ENCODE measurements around the gene ZFP91. TPM values are rescaled to one million over a fixed set of nuclear protein-coding genes. Genes with fewer than 3 reads are reported as not detected.

Gene ZFP91
- total and polyA plus RNA-seq, 2 donors (not counting 3 experiments of a cell fraction or from before 2014, with no cell fraction given) = 20.2 to 52.0 TPM

DNA sequence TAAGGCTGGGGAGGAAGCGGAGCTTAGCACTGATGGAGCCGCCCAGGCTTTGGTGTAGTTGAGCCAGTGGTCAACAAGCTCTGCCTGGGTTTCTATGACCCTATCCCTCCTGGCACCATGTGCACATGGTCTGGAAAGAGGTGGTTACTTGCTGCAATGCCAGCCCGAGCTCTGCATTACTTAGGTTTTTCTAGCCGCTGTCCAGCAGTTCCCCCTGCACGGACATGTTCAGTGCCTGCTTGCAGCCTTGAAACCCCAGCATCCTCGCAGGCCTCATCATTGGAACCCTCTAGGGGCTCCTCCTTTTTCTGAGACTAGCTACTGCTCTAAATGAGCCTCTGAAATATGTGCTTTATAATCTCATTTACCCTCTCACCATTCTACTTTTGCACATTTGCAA, 60.2 kb downstream of the ZFP91 start:
- Histone ChIP-seq H2AFZ (ENCODE audit: low read depth, low read length) (no peak overlapping the region), H3K36me3 (ENCODE audit: control insufficient read depth in 2 of 2, extremely low read depth in 1 of 2, insufficient read depth in 2 of 2, low read length in 2 of 2) (no peaks in the 10 kb centered on the region), H3K4me3 (replicated peaks in 1 of 3; ENCODE audit: insufficient read depth in 1 of 3, low read depth in 1 of 3, low read length in 3 of 3) (no peak overlapping the region), H3K79me2 (ENCODE audit: control insufficient read depth, insufficient read depth, low read length) (no peaks in the 10 kb centered on the region), H3K27me3 (ENCODE audit: control insufficient read depth in 2 of 2, insufficient read depth in 2 of 2, low read length in 2 of 2) (peaks cover 4 to 18% of the 10 kb centered on the region in 2 experiments), H4K20me1 (replicated peaks; ENCODE audit: control insufficient read depth, extremely low read depth, insufficient read depth, low read length) (no peaks in the 10 kb centered on the region), H3K4me2 (ENCODE audit: insufficient read depth, low read length) (no peak overlapping the region), H3K9me3 (replicated peaks; ENCODE audit: control insufficient read depth, insufficient read depth, low read length) (no peaks in the 10 kb centered on the region), H3K9ac (replicated peaks; ENCODE audit: extremely low read depth, insufficient read depth, low read length) (no peak overlapping the region), H3K9me1 (replicated peaks; ENCODE audit: control insufficient read depth, extremely low read depth, insufficient read depth, low read length) (no peaks in the 10 kb centered on the region), H3K27ac (ENCODE audit: insufficient read depth, low read depth, low read length) (no peak overlapping the region), H3K4me1 (ENCODE audit: control insufficient read depth, extremely low read depth, insufficient read depth, low read length) (no peaks in the 10 kb centered on the region)
- CTCF ChIA-PET = interaction anchor here (1.0 to 2.1 kb wide), 4 partner anchors 9 to 149 kb away, joined by 3 to 11 read pairs (median 3); no protein-coding TSS in a partner anchor
- intact Hi-C loops (cut with micrococcal nuclease) (no loop called here), dilution Hi-C loops (cut with MboI; ENCODE audit: extremely low pct_ligation_motif_present, low sequenced_read_pairs) (no loop called here)
- TF ChIP-seq, protein P1, sequence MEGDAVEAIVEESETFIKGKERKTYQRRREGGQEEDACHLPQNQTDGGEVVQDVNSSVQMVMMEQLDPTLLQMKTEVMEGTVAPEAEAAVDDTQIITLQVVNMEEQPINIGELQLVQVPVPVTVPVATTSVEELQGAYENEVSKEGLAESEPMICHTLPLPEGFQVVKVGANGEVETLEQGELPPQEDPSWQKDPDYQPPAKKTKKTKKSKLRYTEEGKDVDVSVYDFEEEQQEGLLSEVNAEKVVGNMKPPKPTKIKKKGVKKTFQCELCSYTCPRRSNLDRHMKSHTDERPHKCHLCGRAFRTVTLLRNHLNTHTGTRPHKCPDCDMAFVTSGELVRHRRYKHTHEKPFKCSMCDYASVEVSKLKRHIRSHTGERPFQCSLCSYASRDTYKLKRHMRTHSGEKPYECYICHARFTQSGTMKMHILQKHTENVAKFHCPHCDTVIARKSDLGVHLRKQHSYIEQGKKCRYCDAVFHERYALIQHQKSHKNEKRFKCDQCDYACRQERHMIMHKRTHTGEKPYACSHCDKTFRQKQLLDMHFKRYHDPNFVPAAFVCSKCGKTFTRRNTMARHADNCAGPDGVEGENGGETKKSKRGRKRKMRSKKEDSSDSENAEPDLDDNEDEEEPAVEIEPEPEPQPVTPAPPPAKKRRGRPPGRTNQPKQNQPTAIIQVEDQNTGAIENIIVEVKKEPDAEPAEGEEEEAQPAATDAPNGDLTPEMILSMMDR (IDR thresholded peaks at IDR 0.05; ENCODE audit: extremely low read depth in 1 of 2, insufficient read depth in 1 of 2, low read depth in 1 of 2, low read length in 2 of 2) = no peak
- TF ChIP-seq EZH2 (IDR thresholded peaks at IDR 0.05; ENCODE audit: borderline replicate concordance, low read depth, low read length, severe bottlenecking) (no peak), MYC (IDR thresholded peaks at IDR 0.05; ENCODE audit: low read depth, low read length) (no peak)
- TF ChIP-seq, protein P2, sequence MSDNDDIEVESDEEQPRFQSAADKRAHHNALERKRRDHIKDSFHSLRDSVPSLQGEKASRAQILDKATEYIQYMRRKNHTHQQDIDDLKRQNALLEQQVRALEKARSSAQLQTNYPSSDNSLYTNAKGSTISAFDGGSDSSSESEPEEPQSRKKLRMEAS (IDR thresholded peaks at IDR 0.05; ENCODE audit: insufficient read depth, insufficient read length) = no peak
- DNase-seq (ENCODE audit: low read depth, low spot score) (no peak), FAIRE-seq (no peak)
- no TSS peak for BruUV-seq (replicated peaks)
- POLR2A ChIA-PET = no interaction called here

DNA sequence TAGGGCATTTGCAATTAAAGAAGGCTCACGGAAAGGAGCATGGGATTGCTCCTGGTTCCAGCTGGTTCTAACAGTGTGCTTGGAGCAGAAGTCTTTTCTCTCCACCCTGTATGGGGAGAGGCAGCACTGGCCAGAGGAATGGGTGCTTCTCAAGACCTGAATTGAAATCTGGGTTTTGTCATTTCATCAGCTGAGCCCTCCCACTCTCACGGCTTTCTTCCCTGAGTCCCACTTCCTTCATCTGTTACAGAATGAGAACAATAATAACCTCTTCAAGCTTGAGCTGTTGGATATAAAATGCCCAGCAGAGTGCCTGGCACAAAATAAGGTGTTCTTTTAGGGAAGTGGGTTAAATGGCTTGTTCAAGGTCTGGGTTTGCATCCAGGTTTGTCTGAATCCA, 60.8 kb downstream of the ZFP91 start:
- ChIA-PET CTCF (interaction anchor here (1.0 to 2.1 kb wide), 5 partner anchors 10 to 496 kb away, joined by 3 to 11 read pairs (median 3); no protein-coding TSS in a partner anchor), POLR2A (no interaction called here)
- no peaks in the 10 kb centered on the region for H3K9me1 ChIP-seq (replicated peaks; ENCODE audit: control insufficient read depth, extremely low read depth, insufficient read depth, low read length)
- FAIRE-seq (no peak), DNase-seq (ENCODE audit: low read depth, low spot score) (no peak)
- dilution Hi-C loops (cut with MboI; ENCODE audit: extremely low pct_ligation_motif_present, low sequenced_read_pairs) = no loop called here
- H3K79me2 ChIP-seq (ENCODE audit: control insufficient read depth, insufficient read depth, low read length) = no peaks in the 10 kb centered on the region
- H3K9ac ChIP-seq (replicated peaks; ENCODE audit: extremely low read depth, insufficient read depth, low read length) = no peak overlapping the region
- BruUV-seq (replicated peaks) = no TSS peak
- no peak overlapping the region for H3K4me2 ChIP-seq (ENCODE audit: insufficient read depth, low read length)
- H3K36me3 ChIP-seq (ENCODE audit: control insufficient read depth in 2 of 2, extremely low read depth in 1 of 2, insufficient read depth in 2 of 2, low read length in 2 of 2) = no peaks in the 10 kb centered on the region
- intact Hi-C loops (cut with micrococcal nuclease) = no loop called here
- H3K4me3 ChIP-seq (replicated peaks in 1 of 3; ENCODE audit: insufficient read depth in 1 of 3, low read depth in 1 of 3, low read length in 3 of 3) = no peak overlapping the region
- H3K27ac ChIP-seq (ENCODE audit: insufficient read depth, low read depth, low read length) = no peak overlapping the region
- H3K9me3 ChIP-seq (replicated peaks; ENCODE audit: control insufficient read depth, insufficient read depth, low read length) = no peaks in the 10 kb centered on the region
- H3K4me1 ChIP-seq (ENCODE audit: control insufficient read depth, extremely low read depth, insufficient read depth, low read length) = no peaks in the 10 kb centered on the region
- peaks cover 4 to 18% of the 10 kb centered on the region in 2 experiments for H3K27me3 ChIP-seq (ENCODE audit: control insufficient read depth in 2 of 2, insufficient read depth in 2 of 2, low read length in 2 of 2)
- no peaks in the 10 kb centered on the region for H4K20me1 ChIP-seq (replicated peaks; ENCODE audit: control insufficient read depth, extremely low read depth, insufficient read depth, low read length)
- TF ChIP-seq, protein P1 (IDR thresholded peaks at IDR 0.05; ENCODE audit: extremely low read depth in 1 of 2, insufficient read depth in 1 of 2, low read depth in 1 of 2, low read length in 2 of 2) = no peak
- TF ChIP-seq MYC (IDR thresholded peaks at IDR 0.05; ENCODE audit: low read depth, low read length) (no peak), JUN (IDR thresholded peaks at IDR 0.05; ENCODE audit: borderline replicate concordance, insufficient read depth, insufficient read length, low read depth) (no peak), POLR2AphosphoS5 (IDR thresholded peaks at IDR 0.05; ENCODE audit: insufficient read depth, low read depth, low read length) (no peak), GATA2 (IDR thresholded peaks at IDR 0.05; ENCODE audit: insufficient read depth, insufficient read length, low read depth, low read length) (no peak), EZH2 (IDR thresholded peaks at IDR 0.05; ENCODE audit: borderline replicate concordance, low read depth, low read length, severe bottlenecking) (no peak), FOS (IDR thresholded peaks at IDR 0.05; ENCODE audit: borderline replicate concordance, insufficient read depth, low read length) (no peak), POLR2A (IDR thresholded peaks at IDR 0.05; ENCODE audit: low read depth, low read length) (no peak)
- TF ChIP-seq, protein P2 (IDR thresholded peaks at IDR 0.05; ENCODE audit: insufficient read depth, insufficient read length) = no peak
- no peak overlapping the region for H2AFZ ChIP-seq (ENCODE audit: low read depth, low read length)

Data from endothelial cell of umbilical vein (primary cell).